Measurements from ENCODE around the gene IFITM5.

- TF ChIP-seq, protein P1, sequence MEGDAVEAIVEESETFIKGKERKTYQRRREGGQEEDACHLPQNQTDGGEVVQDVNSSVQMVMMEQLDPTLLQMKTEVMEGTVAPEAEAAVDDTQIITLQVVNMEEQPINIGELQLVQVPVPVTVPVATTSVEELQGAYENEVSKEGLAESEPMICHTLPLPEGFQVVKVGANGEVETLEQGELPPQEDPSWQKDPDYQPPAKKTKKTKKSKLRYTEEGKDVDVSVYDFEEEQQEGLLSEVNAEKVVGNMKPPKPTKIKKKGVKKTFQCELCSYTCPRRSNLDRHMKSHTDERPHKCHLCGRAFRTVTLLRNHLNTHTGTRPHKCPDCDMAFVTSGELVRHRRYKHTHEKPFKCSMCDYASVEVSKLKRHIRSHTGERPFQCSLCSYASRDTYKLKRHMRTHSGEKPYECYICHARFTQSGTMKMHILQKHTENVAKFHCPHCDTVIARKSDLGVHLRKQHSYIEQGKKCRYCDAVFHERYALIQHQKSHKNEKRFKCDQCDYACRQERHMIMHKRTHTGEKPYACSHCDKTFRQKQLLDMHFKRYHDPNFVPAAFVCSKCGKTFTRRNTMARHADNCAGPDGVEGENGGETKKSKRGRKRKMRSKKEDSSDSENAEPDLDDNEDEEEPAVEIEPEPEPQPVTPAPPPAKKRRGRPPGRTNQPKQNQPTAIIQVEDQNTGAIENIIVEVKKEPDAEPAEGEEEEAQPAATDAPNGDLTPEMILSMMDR (IDR thresholded peaks at IDR 0.05; ENCODE audit: low read depth, low read length): no peak
- TF ChIP-seq EZH2phosphoT487 (IDR thresholded peaks at IDR 0.05; ENCODE audit: low read depth): no peak
These were observed 28.2 kb upstream of the IFITM5 start for GRCh38 chr11:327581-327923.
